Activated B cell treated with CpG ODN at 0.5 μM for 24 hours (primary cell): ENCODE data around the gene KDM1A. TPM values are rescaled to one million over a fixed set of nuclear protein-coding genes. Genes with fewer than 3 reads are reported as not detected.

Source experiments
- ATAC-seq: fragments of 200-7000 bp; cut with Tn5 transposase; one replicate; pipeline ENCODE4 v1.10.0; 2021; ENCODE audit warnings: low read depth, mild to moderate bottlenecking, moderate library complexity
- CTCF ChIA-PET: fragments of 350-600 bp; sonication (Branson Sonifier 250); formaldehyde crosslinking; loops from one replicate; lab custom pipeline; 2021; ENCODE audit warnings: antibody characterized with exemption; lab: Charles Lee
- POLR2A ChIA-PET: fragments of 350-600 bp; sonication (Branson Sonifier 250); formaldehyde crosslinking; loops from one replicate; lab custom pipeline; 2021; ENCODE audit warnings: antibody characterized with exemption; lab: Charles Lee
- DNase-seq: peaks from one replicate; pipeline ENCODE4 v3.0.0; 2022
- H3K27ac Mint-ChIP-seq: one replicate; pipeline ENCODE4 v1.8.0; 2020; ENCODE audit warnings: mixed read lengths
- H3K27me3 Mint-ChIP-seq: one replicate; pipeline ENCODE4 v1.8.0; 2021; ENCODE audit warnings: mixed read lengths
- H3K36me3 Mint-ChIP-seq: one replicate; pipeline ENCODE4 v1.8.0; 2021; ENCODE audit warnings: low read depth, mixed read lengths
- H3K4me1 Mint-ChIP-seq: one replicate; pipeline ENCODE4 v1.8.0; 2021; ENCODE audit warnings: mixed read lengths
- H3K4me3 Mint-ChIP-seq: one replicate; pipeline ENCODE4 v1.8.0; 2020; ENCODE audit warnings: mild to moderate bottlenecking, mixed read lengths
- H3K9me3 Mint-ChIP-seq: one replicate; pipeline ENCODE4 v1.8.0; 2020; ENCODE audit warnings: mixed read lengths
- CTCF ChIP-seq: fragments of 200-600 bp; IDR thresholded peaks from one replicate; pipeline ENCODE4 v1.8.0; 2022; ENCODE audit warnings: antibody characterized with exemption, mild to moderate bottlenecking
- intact Hi-C: fragments of 100-400 bp; cut with micrococcal nuclease; formaldehyde crosslinking; loops from one replicate; pipeline ENCODE4 v1.15.1; 2024
- total RNA-seq: library from RNA; stranded (reverse); gene quantifications from 2 replicates; pipeline ENCODE4 v1.2.3, GENCODE V29; 2022

KDM1A gene
- total RNA-seq, 1 donor from 2014 or later, result 41.5 TPM

GRCh38 chr1:23057301-23057700 lies 38.0 kb downstream of the KDM1A start:
- intact Hi-C loops, result no loop called here
- Mint-ChIP-seq H3K4me1 (no peaks in the 10 kb centered on the region), H3K9me3 (no peaks in the 10 kb centered on the region), H3K27ac (no peak overlapping the region), H3K27me3 (no peaks in the 10 kb centered on the region), H3K4me3 (no peak overlapping the region), H3K36me3 (peaks cover 78% of the 10 kb centered on the region)
- CTCF ChIA-PET, result no interaction called here
- no peak for TF ChIP-seq CTCF
- POLR2A ChIA-PET, result no interaction called here
- DNase-seq (no peak), ATAC-seq (no peak)

GRCh38 chr1:23062271-23062670 lies 43.0 kb downstream of the KDM1A start:
- DNase-seq (no peak), ATAC-seq (no peak)
- peaks cover 90% of the 10 kb centered on the region for H3K36me3 Mint-ChIP-seq
- no peak overlapping the region for H3K27ac Mint-ChIP-seq
- H3K27me3 Mint-ChIP-seq, result no peaks in the 10 kb centered on the region
- no peaks in the 10 kb centered on the region for H3K4me1 Mint-ChIP-seq
- H3K4me3 Mint-ChIP-seq, result no peak overlapping the region
- no peak for TF ChIP-seq CTCF
- ChIA-PET CTCF (interaction anchor here (0.6 kb wide), 1 partner anchor 165 kb away, joined by 3 read pairs; no protein-coding TSS in a partner anchor), POLR2A (interaction anchor here (0.6 kb wide), 1 partner anchor 1271 kb away, joined by 3 read pairs; no protein-coding TSS in a partner anchor)
- H3K9me3 Mint-ChIP-seq, result no peaks in the 10 kb centered on the region
- intact Hi-C loops, result no loop called here

- Mint-ChIP-seq H3K4me3 (no peak overlapping the region), H3K27me3 (no peaks in the 10 kb centered on the region), H3K36me3 (peaks cover 90% of the 10 kb centered on the region), H3K9me3 (no peaks in the 10 kb centered on the region), H3K27ac (no peak overlapping the region), H3K4me1 (no peaks in the 10 kb centered on the region)
- POLR2A ChIA-PET, result no interaction called here
- TF ChIP-seq CTCF, result no peak
- CTCF ChIA-PET, result no interaction called here
- ATAC-seq (no peak), DNase-seq (no peak)
- intact Hi-C loops, result no loop called here
These were observed 46.1 kb downstream of the KDM1A start for GRCh38 chr1:23065385-23065784.

GRCh38 chr1:23066075-23066474 lies 46.8 kb downstream of the KDM1A start:
- H3K4me1 Mint-ChIP-seq, result no peaks in the 10 kb centered on the region
- CTCF ChIA-PET, result no interaction called here

GRCh38 chr1:23069149-23069548 lies 49.9 kb downstream of the KDM1A start:
- no peaks in the 10 kb centered on the region for H3K4me1 Mint-ChIP-seq
- intact Hi-C loops, result no loop called here
- no peak overlapping the region for H3K4me3 Mint-ChIP-seq
- H3K9me3 Mint-ChIP-seq, result no peaks in the 10 kb centered on the region
- ATAC-seq (no peak), DNase-seq (no peak)
- peaks cover 96% of the 10 kb centered on the region for H3K36me3 Mint-ChIP-seq
- H3K27me3 Mint-ChIP-seq, result no peaks in the 10 kb centered on the region
- no peak overlapping the region for H3K27ac Mint-ChIP-seq
- POLR2A ChIA-PET, result interaction anchor here (0.6 kb wide), 1 partner anchor 267 kb away, joined by 3 read pairs; no protein-coding TSS in a partner anchor
- no peak for TF ChIP-seq CTCF
- CTCF ChIA-PET, result no interaction called here

More at GRCh38 chr1:23066075-23066474, 46.8 kb downstream of the KDM1A start:
- no peak for TF ChIP-seq CTCF
- Mint-ChIP-seq H3K27me3 (no peaks in the 10 kb centered on the region), H3K27ac (no peak overlapping the region), H3K4me3 (no peak overlapping the region), H3K9me3 (no peaks in the 10 kb centered on the region), H3K36me3 (peaks cover 90% of the 10 kb centered on the region)
- no peak for ATAC-seq
- POLR2A ChIA-PET, result no interaction called here
- no peak for DNase-seq
- intact Hi-C loops, result no loop called here
